ENCODE data around the gene SLC50A1. TPM values are rescaled to one million over a fixed set of nuclear protein-coding genes. Genes with fewer than 3 reads are reported as not detected.

Gene SLC50A1
- total and polyA plus RNA-seq, 2 of the 8 experiments (the other 6 are each of a cell fraction or from before 2014, with no cell fraction given), result 36.5 to 90.8 TPM

DNA sequence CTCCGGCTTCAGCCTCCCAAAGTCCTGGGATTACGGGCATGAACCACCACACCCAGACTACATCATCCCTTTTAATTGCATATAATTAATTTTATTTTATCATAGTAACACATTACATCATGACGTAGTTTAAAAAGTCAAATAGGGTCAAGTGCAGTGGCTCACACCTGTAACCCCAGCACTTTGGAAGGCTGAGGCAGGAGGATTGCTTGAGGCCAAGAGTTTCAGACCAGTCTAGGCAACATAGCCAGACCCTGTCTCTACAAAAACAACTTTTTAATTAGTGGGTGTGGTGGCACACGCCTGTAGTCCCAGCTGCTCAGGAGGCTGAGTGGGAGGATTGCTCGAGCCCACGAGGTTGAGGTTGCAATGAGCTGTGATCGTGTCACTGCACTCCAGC is 36.3 kb upstream of the SLC50A1 start (continued):
- no peak for TF ChIP-seq HDAC6 (IDR thresholded peaks at IDR 0.05; ENCODE audit: low read depth, low read length)
- no peak for TF ChIP-seq JUN (IDR thresholded peaks at IDR 0.05; ENCODE audit: low read depth, low read length)
- TF ChIP-seq TEAD4 (IDR thresholded peaks at IDR 0.05; ENCODE audit: low read depth, low read length), result no peak
- TF ChIP-seq BACH1 (IDR thresholded peaks at IDR 0.05; ENCODE audit: low read length), result no peak
